Measurements from ENCODE around the gene ELOVL6.

The ELOVL6 gene

GRCh38 chr4:110155654-110156053, 42.8 kb downstream of the ELOVL6 start:
- Mint-ChIP-seq H3K9me3 (no peaks in the 10 kb centered on the region), H3K4me1 (no peaks in the 10 kb centered on the region), H3K27ac (no peak overlapping the region), H3K27me3 (no peaks in the 10 kb centered on the region), H3K4me3 (no peak overlapping the region)
- ATAC-seq (no peak), DNase-seq (no peak)

DNA sequence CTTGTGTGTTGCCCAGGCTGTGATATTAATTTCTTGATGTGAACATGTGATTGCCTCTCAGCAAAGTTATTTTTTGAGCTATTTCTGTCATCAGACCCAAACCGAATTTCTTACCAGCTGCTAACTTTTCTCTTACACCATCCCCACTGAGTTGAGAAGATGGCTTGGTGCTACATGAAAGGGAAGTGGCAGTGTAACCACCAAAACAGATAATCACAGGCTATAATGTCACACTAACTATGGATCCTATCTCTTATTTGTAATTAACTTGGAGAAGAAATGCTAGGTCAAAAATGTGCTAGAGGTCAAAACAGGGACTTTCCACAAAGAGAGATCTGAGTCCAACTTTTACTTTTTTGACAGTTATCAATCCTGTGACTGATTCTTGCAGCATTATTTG, 43.8 kb downstream of the ELOVL6 start:
- Mint-ChIP-seq H3K4me3 (no peak overlapping the region), H3K4me1 (no peaks in the 10 kb centered on the region), H3K27me3 (no peaks in the 10 kb centered on the region), H3K27ac (no peak overlapping the region), H3K9me3 (no peaks in the 10 kb centered on the region)
- DNase-seq (no peak), ATAC-seq (no peak)

- no peaks in the 10 kb centered on the region for H3K4me1 Mint-ChIP-seq
- no peak overlapping the region for H3K27ac Mint-ChIP-seq
- H3K4me3 Mint-ChIP-seq: no peak overlapping the region
- ATAC-seq (no peak), DNase-seq (no peak)
- H3K9me3 Mint-ChIP-seq: no peaks in the 10 kb centered on the region
- H3K27me3 Mint-ChIP-seq: no peaks in the 10 kb centered on the region
These were observed 46.0 kb downstream of the ELOVL6 start for GRCh38 chr4:110152386-110152785.

- DNase-seq (no peak), ATAC-seq (no peak)
- H3K27me3 Mint-ChIP-seq: no peaks in the 10 kb centered on the region
- H3K27ac Mint-ChIP-seq: no peak overlapping the region
- no peaks in the 10 kb centered on the region for H3K9me3 Mint-ChIP-seq
- H3K4me3 Mint-ChIP-seq: no peak overlapping the region
- H3K4me1 Mint-ChIP-seq: no peaks in the 10 kb centered on the region
These were observed 49.3 kb downstream of the ELOVL6 start for GRCh38 chr4:110149089-110149488.

- H3K4me1 Mint-ChIP-seq: no peaks in the 10 kb centered on the region
- DNase-seq: no peak
- H3K4me3 Mint-ChIP-seq: no peak overlapping the region
- no peak for ATAC-seq
- H3K9me3 Mint-ChIP-seq: no peaks in the 10 kb centered on the region
- no peaks in the 10 kb centered on the region for H3K27me3 Mint-ChIP-seq
- no peak overlapping the region for H3K27ac Mint-ChIP-seq
These were observed 56.0 kb downstream of the ELOVL6 start for GRCh38 chr4:110142461-110142860.

DNA sequence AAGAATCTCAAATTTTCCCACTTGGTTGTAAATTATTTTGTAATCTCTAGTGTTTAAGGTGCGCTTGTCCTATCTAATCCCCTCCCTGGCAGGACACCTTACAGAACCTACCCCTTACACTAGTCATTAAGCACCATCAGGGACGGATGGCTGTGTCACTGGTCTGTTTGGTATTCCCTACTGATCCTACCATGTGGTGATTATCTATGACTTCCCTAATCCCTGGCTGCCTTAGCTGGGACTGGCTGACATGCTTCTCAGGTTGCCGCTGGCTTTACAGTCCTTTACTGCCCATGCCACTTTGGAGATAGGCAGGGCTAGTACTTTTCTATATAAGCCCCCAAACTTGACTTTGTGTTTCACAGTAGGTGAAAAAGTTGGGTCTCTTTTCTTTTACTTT, 58.6 kb downstream of the ELOVL6 start:
- H3K27me3 Mint-ChIP-seq: no peaks in the 10 kb centered on the region
- no peaks in the 10 kb centered on the region for H3K9me3 Mint-ChIP-seq
- no peak overlapping the region for H3K4me3 Mint-ChIP-seq
- H3K4me1 Mint-ChIP-seq: no peaks in the 10 kb centered on the region
- peak overlapping the region in 1 of 2 donors; percentile 88 for H3K27ac Mint-ChIP-seq
- no peak for ATAC-seq
- no peak for DNase-seq

- no peak overlapping the region for H3K27ac Mint-ChIP-seq
- ATAC-seq (no peak), DNase-seq (no peak)
- no peak overlapping the region for H3K4me3 Mint-ChIP-seq
- no peaks in the 10 kb centered on the region for H3K4me1 Mint-ChIP-seq
- H3K27me3 Mint-ChIP-seq: no peaks in the 10 kb centered on the region
- H3K9me3 Mint-ChIP-seq: no peaks in the 10 kb centered on the region
These were observed 59.3 kb downstream of the ELOVL6 start for GRCh38 chr4:110139111-110139510.

GRCh38 chr4:110138551-110138950, 59.9 kb downstream of the ELOVL6 start:
- DNase-seq: no peak
- Mint-ChIP-seq H3K27me3 (no peaks in the 10 kb centered on the region), H3K4me1 (no peaks in the 10 kb centered on the region), H3K4me3 (no peak overlapping the region), H3K27ac (no peak overlapping the region), H3K9me3 (no peaks in the 10 kb centered on the region)
- no peak for ATAC-seq

DNA sequence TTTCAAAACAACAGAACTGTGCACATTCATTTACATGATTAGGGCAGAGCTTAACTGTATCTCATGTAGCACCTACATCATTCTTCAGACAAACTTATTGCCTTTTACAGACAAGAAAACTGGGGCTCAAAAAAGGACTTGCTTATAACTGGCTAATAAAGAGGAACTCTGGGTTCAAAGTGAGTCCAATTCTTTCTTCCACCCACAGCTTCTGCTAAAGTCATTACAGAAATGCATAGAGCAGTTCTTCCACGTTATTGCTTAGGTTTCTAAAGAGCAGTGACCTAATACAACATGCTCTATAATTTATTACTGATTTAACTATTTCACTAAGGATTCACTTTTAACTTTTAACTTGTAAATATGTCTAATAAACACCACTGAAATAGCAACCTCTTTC, 60.6 kb downstream of the ELOVL6 start:
- no peaks in the 10 kb centered on the region for H3K27me3 Mint-ChIP-seq

GRCh38 chr4:110135523-110135922, 62.9 kb downstream of the ELOVL6 start:
- Mint-ChIP-seq H3K4me1 (no peaks in the 10 kb centered on the region), H3K27me3 (no peaks in the 10 kb centered on the region), H3K27ac (no peak overlapping the region), H3K9me3 (no peaks in the 10 kb centered on the region), H3K4me3 (no peak overlapping the region)
- no peak for DNase-seq
- ATAC-seq: no peak

More for the DNA sequence above, 60.6 kb downstream of the ELOVL6 start:
- ATAC-seq: no peak
- H3K4me3 Mint-ChIP-seq: no peak overlapping the region
- H3K9me3 Mint-ChIP-seq: no peaks in the 10 kb centered on the region
- H3K4me1 Mint-ChIP-seq: no peaks in the 10 kb centered on the region
- H3K27ac Mint-ChIP-seq: no peak overlapping the region
- no peak for DNase-seq

GRCh38 chr4:110135076-110135475, 63.3 kb downstream of the ELOVL6 start:
- no peaks in the 10 kb centered on the region for H3K4me1 Mint-ChIP-seq
- no peak overlapping the region for H3K4me3 Mint-ChIP-seq
- no peak for ATAC-seq

GRCh38 chr4:110134269-110134869, 64.0 kb downstream of the ELOVL6 start:
- no peaks in the 10 kb centered on the region for H3K9me3 Mint-ChIP-seq
- no peak overlapping the region for H3K4me3 Mint-ChIP-seq
- DNase-seq (no peak), ATAC-seq (no peak)
- no peaks in the 10 kb centered on the region for H3K27me3 Mint-ChIP-seq
- no peak overlapping the region for H3K27ac Mint-ChIP-seq
- H3K4me1 Mint-ChIP-seq: no peaks in the 10 kb centered on the region

More at GRCh38 chr4:110135076-110135475, 63.3 kb downstream of the ELOVL6 start:
- DNase-seq: no peak
- Mint-ChIP-seq H3K27ac (no peak overlapping the region), H3K9me3 (no peaks in the 10 kb centered on the region), H3K27me3 (no peaks in the 10 kb centered on the region)

- ATAC-seq (no peak), DNase-seq (no peak)
- Mint-ChIP-seq H3K4me1 (no peaks in the 10 kb centered on the region), H3K4me3 (no peak overlapping the region), H3K9me3 (no peaks in the 10 kb centered on the region), H3K27ac (no peak overlapping the region), H3K27me3 (no peaks in the 10 kb centered on the region)
These were observed 65.3 kb downstream of the ELOVL6 start for GRCh38 chr4:110132816-110133719.

DNA sequence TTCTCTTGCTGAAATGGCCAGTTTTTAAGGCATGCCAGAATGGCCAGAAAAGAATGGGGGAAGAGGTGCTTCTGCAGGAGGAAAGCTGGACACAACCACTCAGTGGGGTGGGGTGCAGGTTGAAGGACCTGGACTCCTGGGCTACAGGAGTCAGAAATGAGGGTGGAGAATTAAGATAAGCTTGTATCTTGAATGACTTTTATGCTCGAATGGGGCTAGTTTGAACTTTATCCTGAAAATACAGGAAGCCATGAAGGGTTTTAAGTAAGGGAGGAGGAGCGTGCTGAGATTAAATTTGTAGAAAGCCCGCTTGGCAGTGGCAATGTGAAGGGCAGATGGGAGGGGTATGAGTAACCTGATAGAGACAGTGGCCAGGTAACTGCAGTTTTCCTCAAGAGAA, 66.5 kb downstream of the ELOVL6 start:
- ATAC-seq: no peak
- H3K27me3 Mint-ChIP-seq: no peaks in the 10 kb centered on the region
- no peak for DNase-seq
- H3K27ac Mint-ChIP-seq: peak overlapping the region in 1 of 2 donors; percentile 47
- H3K4me3 Mint-ChIP-seq: no peak overlapping the region
- no peaks in the 10 kb centered on the region for H3K9me3 Mint-ChIP-seq
- H3K4me1 Mint-ChIP-seq: no peaks in the 10 kb centered on the region

GRCh38 chr4:110130576-110131358, 67.6 kb downstream of the ELOVL6 start:
- DNase-seq (no peak), ATAC-seq (no peak)
- no peaks in the 10 kb centered on the region for H3K27me3 Mint-ChIP-seq
- H3K9me3 Mint-ChIP-seq: no peaks in the 10 kb centered on the region
- H3K4me3 Mint-ChIP-seq: no peak overlapping the region
- H3K27ac Mint-ChIP-seq: no peak overlapping the region
- H3K4me1 Mint-ChIP-seq: no peaks in the 10 kb centered on the region

DNA sequence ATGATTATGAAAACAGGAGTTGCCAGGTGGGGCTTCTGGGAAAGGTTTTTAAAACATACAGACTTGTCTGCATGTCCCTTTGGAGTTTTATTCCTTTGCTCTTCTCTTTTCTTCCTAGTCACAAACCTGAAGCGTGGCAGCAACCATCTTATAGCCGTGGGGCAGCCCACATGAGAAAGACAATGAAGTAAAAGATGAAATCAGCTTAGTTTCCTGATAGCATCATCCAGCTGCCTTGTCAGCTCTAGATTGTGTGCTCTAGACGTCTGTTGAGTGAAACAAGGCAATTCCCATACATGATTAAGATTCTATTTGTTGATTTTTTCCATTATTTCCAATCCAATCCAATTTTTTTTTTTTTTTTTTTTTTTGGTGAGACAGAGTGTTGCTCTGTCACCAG, 68.9 kb downstream of the ELOVL6 start:
- Mint-ChIP-seq H3K9me3 (no peaks in the 10 kb centered on the region), H3K27me3 (no peaks in the 10 kb centered on the region), H3K4me1 (no peaks in the 10 kb centered on the region), H3K27ac (no peak overlapping the region), H3K4me3 (no peak overlapping the region)
- DNase-seq: no peak
- no peak for ATAC-seq
